ENCODE measurements around the gene VSIR. TPM values are rescaled to one million over a fixed set of nuclear protein-coding genes. Genes with fewer than 3 reads are reported as not detected.

The VSIR gene
- total RNA-seq, 1 donor from 2014 or later: 118 TPM

DNA sequence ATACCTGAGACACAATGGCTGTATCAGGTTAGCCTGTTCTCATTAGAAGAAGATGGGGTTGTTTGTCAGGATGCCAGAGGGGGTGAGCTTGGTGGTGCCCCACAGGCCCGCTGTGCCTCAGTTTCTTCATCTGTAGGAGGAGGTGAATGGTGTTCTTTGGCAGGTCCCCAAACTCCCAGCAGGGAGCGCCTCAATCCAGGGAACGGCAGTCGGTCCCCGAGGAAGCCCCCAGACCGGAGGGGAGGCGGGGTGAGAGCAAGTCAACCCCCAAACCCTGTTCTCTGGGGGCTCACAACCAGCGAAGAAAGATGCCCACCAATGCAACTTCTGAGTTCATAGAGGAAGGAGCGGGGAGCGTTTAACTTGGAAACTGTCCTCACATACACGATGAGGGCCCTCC, 69.7 kb downstream of the VSIR start:
- intact Hi-C loops (cut with micrococcal nuclease): no loop called here

DNA sequence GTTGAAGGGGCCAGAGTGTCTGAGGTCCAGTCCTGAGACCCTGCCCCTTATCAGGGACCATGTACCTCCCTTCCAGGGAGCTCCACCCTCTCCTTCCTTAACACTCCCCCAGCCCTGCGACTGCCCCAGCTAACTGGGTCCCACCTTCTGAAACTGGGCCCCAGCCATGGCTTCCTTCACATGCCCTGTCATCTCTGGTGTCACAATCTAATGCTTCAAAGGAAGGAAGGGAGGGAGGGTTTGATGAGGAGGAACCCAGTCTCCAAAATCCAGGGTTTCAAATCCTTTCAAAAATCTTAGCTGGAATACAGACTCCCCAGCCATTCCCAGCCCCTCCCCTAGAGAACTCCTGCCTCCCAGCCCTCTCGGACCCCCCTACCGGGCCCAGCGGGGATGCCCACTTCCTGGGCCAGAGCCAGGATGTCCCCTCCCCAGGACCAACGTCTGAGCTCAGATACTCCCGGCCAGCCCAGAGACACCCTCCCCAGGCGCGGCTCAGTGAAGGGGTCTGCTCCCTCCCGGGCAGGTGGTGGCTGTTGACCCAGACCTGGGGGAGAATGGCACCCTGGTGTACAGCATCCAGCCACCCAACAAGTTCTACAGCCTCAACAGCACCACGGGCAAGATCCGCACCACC, 71.7 kb downstream of the VSIR start:
- intact Hi-C loops (cut with micrococcal nuclease): no loop called here

DNA sequence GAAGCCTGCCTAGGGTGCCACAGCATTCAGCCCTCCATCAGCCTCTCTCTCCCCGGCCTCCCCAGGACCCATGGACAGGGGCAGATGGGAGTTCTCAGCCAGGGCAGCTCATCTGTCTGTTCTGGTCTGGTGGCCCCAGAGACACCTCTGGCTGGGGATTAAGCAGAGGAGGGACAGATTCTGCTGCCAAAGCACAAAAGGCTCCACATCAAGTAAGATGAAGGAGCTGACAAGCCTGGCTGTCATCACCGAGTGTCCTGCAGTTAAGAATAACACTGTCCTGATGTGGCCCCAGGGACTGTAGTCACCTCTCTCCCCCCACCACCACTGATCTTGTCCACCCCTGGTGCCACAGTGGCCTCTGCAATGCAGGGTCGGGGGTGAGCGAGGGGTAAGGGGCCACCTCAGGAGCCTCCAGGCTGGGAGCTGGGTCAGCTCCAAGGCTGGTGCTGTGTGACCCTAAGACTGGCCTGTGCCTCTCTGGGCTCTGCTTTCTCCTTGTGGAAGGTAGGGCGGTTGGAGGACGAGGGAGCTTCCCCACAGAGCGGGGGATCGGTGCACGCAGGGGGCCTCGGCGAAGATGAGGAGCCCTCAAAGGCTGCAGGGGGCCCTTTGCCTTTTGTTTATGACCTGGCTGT, 72.5 kb downstream of the VSIR start:
- intact Hi-C loops (cut with micrococcal nuclease): no loop called here

DNA sequence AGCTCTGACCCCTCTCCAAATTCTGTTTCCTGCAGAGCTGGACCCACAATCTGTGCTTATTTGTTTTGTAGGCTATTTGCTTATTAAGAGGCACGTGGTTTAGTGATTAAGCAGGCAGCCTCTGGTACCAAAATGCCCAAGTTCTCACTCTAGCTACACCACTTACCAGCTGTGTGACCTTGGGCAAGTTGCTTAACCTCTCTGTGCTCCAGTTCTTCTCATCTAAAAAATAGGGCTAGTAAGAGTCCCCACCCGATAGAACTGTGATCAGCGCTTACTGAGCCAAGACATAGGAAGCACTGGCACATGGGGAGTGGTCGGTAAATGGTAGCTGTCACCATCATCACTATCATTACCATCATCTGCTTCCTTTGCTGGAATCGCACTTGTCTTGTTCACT, 74.6 kb downstream of the VSIR start:
- intact Hi-C loops (cut with micrococcal nuclease): loop anchor here (1.0 to 5.0 kb wide), 2 partner anchors 44 to 75 kb away; partner anchors contain the start of gene VSIR

DNA sequence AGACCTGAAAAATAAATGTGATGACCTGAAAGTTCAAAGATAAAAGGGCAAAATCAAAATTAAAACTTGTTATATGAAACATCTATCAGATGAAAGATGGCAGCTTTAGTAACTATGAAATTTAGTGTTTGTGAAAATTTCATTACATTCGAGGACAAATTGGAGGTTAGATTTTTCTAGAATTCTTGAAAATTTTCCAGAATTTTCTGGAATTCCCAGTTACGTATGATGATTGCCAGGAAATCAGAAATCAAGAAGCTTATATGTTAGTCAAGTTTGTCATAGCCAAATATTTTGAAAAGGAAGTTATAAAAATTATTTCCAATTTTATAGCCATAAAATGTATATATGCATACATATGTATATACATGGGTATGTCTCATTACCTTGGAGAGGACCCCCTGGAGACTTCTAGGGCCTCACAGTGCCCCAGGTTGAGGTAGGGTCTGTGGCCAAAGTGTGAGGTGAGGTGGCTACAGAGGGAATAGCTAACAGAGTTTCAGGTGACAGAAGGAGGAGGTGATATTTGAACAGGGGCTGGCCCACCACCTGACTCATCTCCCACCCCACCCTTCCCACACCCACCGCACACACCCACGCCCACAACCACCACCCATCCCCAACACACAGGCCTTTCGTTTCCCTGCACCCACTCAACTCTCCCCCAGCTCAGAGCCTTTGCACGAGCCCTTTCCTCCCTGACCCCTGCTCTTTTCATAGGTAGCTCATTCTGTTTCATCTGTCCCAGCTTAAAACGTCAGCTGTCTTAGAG, 75.2 kb downstream of the VSIR start:
- intact Hi-C loops (cut with micrococcal nuclease): loop anchor here (1.0 to 5.0 kb wide), 3 partner anchors 44 to 383 kb away; partner anchors contain the start of gene VSIR

Other genes with a start within 250 kb of the VSIR start
- gene C10orf105, start 53.7 kb downstream of the VSIR start, total RNA-seq: 0.29 and 0.42 TPM in 2 replicates
- 188 and 192 TPM in 2 replicates for gene PSAP, start 77.7 kb upstream of the VSIR start, total RNA-seq
- gene CHST3, start 190.9 kb upstream of the VSIR start, total RNA-seq: not detected in 2 replicates

All from T-helper 1 cell treated with Interleukin-12 subunit alpha and Interleukin-12 subunit beta and Interleukin-4 antibody, amounts not matched to agents 30 ng/mL and 1 ng/mL, for 36 hours (primary cell).